ENCODE data around the gene HRH1.

- TF ChIP-seq CTCF (IDR thresholded peaks at IDR 0.05), result no peak
- TF ChIP-seq POLR2A (IDR thresholded peaks at IDR 0.05), result no peak
Measured at GRCh38 chr3:11238880-11239279, 84.6 kb downstream of the HRH1 start.
